HepG2 (cell line): ENCODE results near the gene HIGD1A. TPM values are rescaled to one million over a fixed set of nuclear protein-coding genes. Genes with fewer than 3 reads are reported as not detected.

ENCODE experiments used
- HOXA5 ChIP-seq: sonication (generic); formaldehyde crosslinking; IDR thresholded peaks from 2 replicates; pipeline ENCODE4 v1.4.0; 2020; ENCODE audit warnings: missing genetic modification reagents
- KAT8 ChIP-seq: IDR thresholded peaks from 2 replicates; pipeline ENCODE4 v1.6.1; 2016; ENCODE audit warnings: missing genetic modification reagents, missing compliant biosample characterization
- KDM4B ChIP-seq: sonication (generic); formaldehyde crosslinking; IDR thresholded peaks from 2 replicates; pipeline ENCODE4 v1.4.0; 2020; ENCODE audit warnings: missing genetic modification reagents
- MTF2 ChIP-seq: sonication (generic); formaldehyde crosslinking; IDR thresholded peaks from 2 replicates; pipeline ENCODE4 v1.5.0; 2020; ENCODE audit warnings: missing genetic modification reagents, borderline replicate concordance
- NCOA5 ChIP-seq: sonication (generic); formaldehyde crosslinking; IDR thresholded peaks from 2 replicates; pipeline ENCODE4 v1.4.0; 2020; ENCODE audit warnings: missing genetic modification reagents
- NFYB ChIP-seq: sonication (generic); formaldehyde crosslinking; IDR thresholded peaks from 2 replicates; pipeline ENCODE4 v1.4.0; 2020; ENCODE audit warnings: missing genetic modification reagents
- SMC3 ChIP-seq: IDR thresholded peaks from 2 replicates; pipeline ENCODE4 v1.6.1; 2011; ENCODE audit warnings: low read length, improper control_type of control experiment
- SOX6 ChIP-seq, 2 experiments: fragments of 450-650 bp in 1 of 2; sonication (generic) in 1 of 2; formaldehyde crosslinking in 1 of 2; IDR thresholded peaks; 2 replicates each; pipeline versions ENCODE4 v1.4.0 to v1.6.1; 2017 to 2020; ENCODE audit warnings: antibody characterized with exemption in 1 of 2, mild to moderate bottlenecking in 1 of 2, missing genetic modification reagents in 1 of 2
- TCF7L2 ChIP-seq: IDR thresholded peaks from 2 replicates; pipeline ENCODE4 v1.6.1; 2011; ENCODE audit warnings: mild to moderate bottlenecking, low read depth, low read length, moderate library complexity
- THYN1 ChIP-seq: sonication (generic); formaldehyde crosslinking; IDR thresholded peaks from 2 replicates; pipeline ENCODE4 v1.8.1; 2023; ENCODE audit warnings: low read depth, mild to moderate bottlenecking, moderate library complexity, missing genetic modification reagents, borderline replicate concordance
- ZNF747 ChIP-seq: sonication (generic); formaldehyde crosslinking; IDR thresholded peaks from 2 replicates; pipeline ENCODE4 v1.8.1; 2023; ENCODE audit warnings: missing genetic modification reagents, mild to moderate bottlenecking, borderline replicate concordance
- polyA plus RNA-seq, 8 experiments: library from polyadenylated mRNA; depleted of rRNA in 3 of 8; stranded (reverse) in 7 of 8; unstranded in 1 of 8; fragments of >200 nt; fragmentation: Illumina TruSeq in 4 of 8; extraction: Trizol in 4 of 8; gene quantifications; 2 replicates each; pipeline versions ENCODE4 v1.2.1 to v1.2.3, GENCODE V29; 2011 to 2016; ENCODE audit warnings: low read depth in 4 of 8, missing spikeins in 1 of 8, mixed read lengths in 1 of 8; ENCODE audit not compliant: insufficient read depth in 1 of 8
- total RNA-seq, 5 experiments: library from RNA; depleted of rRNA; stranded (reverse); fragments of >200 nt; fragmentation: Illumina TruSeq; extraction: Trizol; gene quantifications; 2 replicates each; pipeline ENCODE4 v1.2.3, GENCODE V29; 2016; ENCODE audit warnings: low read depth in 1 of 5
- TF ChIP-seq, protein P1 (sequence below): sonication (generic); formaldehyde crosslinking; IDR thresholded peaks from 2 replicates; pipeline ENCODE4 v1.5.0; 2020; ENCODE audit warnings: mild to moderate bottlenecking, missing genetic modification reagents, borderline replicate concordance
- TF ChIP-seq, protein P2 (sequence below): sonication (generic); formaldehyde crosslinking; IDR thresholded peaks from 2 replicates; pipeline ENCODE4 v1.4.0; 2020; ENCODE audit warnings: missing genetic modification reagents; ENCODE audit errors: not compliant biosample characterization
- TF ChIP-seq, protein P3 (sequence below): IDR thresholded peaks from 2 replicates; pipeline ENCODE4 v1.6.1; 2016; ENCODE audit warnings: low read depth, control low read depth
- TF ChIP-seq, protein P4 (sequence below): sonication (generic); formaldehyde crosslinking; IDR thresholded peaks from 2 replicates; pipeline ENCODE4 v1.4.0; 2020; ENCODE audit warnings: missing genetic modification reagents

Gene HIGD1A
- total and polyA plus RNA-seq, 2 of the 13 experiments (the other 11 are each of a cell fraction or from before 2014, with no cell fraction given): 222 to 253 TPM

DNA sequence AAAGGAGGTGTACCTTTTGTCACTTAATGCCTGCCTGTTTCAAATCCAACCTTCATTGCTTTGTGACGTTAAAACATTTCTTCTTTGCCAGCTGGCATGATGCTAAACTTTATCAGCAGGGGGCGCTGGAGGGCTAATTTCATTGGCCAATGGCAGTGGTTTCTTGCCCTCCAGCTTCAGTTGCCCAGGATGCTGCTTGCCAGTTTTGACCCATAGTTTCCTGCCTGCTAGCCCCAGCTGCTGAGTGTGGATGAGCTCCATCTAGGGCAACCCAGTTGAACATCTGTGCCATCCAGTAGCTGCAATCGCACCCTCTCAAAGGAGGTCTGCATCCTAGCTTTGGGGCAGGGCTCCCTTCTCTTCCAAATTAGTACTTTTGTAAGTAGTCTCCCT, 27.0 kb upstream of the HIGD1A start (continued):
- TF ChIP-seq SOX6 (IDR thresholded peaks at IDR 0.05) (no peak), SOX6 (CRISPR knock-in tag; IDR thresholded peaks at IDR 0.05) (0 out of 2 replicates have a peak, but pooled peaks have one; percentile 10), SMC3 (peak; percentile 98), HOXA5 (CRISPR knock-in tag) (0 out of 2 replicates have a peak, but pooled peaks have one; percentile 30), TCF7L2 (no peak), NCOA5 (CRISPR knock-in tag) (no peak), KAT8 (CRISPR knock-in tag) (peak; percentile 35; the same call in 1 of the 2 replicates), THYN1 (CRISPR knock-in tag) (no peak), MTF2 (0 out of 2 replicates have a peak, but pooled peaks have one; percentile 30), ZNF747 (CRISPR knock-in tag) (no peak), KDM4B (CRISPR knock-in tag) (peak; percentile 53; the same call in 1 of the 2 replicates), NFYB (CRISPR knock-in tag) (peak; percentile 41)
- TF ChIP-seq, protein P1, sequence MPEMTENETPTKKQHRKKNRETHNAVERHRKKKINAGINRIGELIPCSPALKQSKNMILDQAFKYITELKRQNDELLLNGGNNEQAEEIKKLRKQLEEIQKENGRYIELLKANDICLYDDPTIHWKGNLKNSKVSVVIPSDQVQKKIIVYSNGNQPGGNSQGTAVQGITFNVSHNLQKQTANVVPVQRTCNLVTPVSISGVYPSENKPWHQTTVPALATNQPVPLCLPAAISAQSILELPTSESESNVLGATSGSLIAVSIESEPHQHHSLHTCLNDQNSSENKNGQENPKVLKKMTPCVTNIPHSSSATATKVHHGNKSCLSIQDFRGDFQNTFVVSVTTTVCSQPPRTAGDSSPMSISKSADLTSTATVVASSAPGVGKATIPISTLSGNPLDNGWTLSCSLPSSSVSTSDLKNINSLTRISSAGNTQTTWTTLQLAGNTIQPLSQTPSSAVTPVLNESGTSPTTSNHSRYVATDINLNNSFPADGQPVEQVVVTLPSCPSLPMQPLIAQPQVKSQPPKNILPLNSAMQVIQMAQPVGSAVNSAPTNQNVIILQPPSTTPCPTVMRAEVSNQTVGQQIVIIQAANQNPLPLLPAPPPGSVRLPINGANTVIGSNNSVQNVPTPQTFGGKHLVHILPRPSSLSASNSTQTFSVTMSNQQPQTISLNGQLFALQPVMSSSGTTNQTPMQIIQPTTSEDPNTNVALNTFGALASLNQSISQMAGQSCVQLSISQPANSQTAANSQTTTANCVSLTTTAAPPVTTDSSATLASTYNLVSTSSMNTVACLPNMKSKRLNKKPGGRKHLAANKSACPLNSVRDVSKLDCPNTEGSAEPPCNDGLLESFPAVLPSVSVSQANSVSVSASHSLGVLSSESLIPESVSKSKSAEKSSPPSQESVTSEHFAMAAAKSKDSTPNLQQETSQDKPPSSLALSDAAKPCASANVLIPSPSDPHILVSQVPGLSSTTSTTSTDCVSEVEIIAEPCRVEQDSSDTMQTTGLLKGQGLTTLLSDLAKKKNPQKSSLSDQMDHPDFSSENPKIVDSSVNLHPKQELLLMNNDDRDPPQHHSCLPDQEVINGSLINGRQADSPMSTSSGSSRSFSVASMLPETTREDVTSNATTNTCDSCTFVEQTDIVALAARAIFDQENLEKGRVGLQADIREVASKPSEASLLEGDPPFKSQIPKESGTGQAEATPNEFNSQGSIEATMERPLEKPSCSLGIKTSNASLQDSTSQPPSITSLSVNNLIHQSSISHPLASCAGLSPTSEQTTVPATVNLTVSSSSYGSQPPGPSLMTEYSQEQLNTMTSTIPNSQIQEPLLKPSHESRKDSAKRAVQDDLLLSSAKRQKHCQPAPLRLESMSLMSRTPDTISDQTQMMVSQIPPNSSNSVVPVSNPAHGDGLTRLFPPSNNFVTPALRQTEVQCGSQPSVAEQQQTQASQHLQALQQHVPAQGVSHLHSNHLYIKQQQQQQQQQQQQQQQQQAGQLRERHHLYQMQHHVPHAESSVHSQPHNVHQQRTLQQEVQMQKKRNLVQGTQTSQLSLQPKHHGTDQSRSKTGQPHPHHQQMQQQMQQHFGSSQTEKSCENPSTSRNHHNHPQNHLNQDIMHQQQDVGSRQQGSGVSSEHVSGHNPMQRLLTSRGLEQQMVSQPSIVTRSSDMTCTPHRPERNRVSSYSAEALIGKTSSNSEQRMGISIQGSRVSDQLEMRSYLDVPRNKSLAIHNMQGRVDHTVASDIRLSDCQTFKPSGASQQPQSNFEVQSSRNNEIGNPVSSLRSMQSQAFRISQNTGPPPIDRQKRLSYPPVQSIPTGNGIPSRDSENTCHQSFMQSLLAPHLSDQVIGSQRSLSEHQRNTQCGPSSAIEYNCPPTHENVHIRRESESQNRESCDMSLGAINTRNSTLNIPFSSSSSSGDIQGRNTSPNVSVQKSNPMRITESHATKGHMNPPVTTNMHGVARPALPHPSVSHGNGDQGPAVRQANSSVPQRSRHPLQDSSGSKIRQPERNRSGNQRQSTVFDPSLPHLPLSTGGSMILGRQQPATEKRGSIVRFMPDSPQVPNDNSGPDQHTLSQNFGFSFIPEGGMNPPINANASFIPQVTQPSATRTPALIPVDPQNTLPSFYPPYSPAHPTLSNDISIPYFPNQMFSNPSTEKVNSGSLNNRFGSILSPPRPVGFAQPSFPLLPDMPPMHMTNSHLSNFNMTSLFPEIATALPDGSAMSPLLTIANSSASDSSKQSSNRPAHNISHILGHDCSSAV (CRISPR knock-in tag): no peak
- TF ChIP-seq, protein P2, sequence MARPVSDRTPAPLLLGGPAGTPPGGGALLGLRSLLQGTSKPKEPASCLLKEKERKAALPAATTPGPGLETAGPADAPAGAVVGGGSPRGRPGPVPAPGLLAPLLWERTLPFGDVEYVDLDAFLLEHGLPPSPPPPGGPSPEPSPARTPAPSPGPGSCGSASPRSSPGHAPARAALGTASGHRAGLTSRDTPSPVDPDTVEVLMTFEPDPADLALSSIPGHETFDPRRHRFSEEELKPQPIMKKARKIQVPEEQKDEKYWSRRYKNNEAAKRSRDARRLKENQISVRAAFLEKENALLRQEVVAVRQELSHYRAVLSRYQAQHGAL (CRISPR knock-in tag): no peak
- TF ChIP-seq, protein P3, sequence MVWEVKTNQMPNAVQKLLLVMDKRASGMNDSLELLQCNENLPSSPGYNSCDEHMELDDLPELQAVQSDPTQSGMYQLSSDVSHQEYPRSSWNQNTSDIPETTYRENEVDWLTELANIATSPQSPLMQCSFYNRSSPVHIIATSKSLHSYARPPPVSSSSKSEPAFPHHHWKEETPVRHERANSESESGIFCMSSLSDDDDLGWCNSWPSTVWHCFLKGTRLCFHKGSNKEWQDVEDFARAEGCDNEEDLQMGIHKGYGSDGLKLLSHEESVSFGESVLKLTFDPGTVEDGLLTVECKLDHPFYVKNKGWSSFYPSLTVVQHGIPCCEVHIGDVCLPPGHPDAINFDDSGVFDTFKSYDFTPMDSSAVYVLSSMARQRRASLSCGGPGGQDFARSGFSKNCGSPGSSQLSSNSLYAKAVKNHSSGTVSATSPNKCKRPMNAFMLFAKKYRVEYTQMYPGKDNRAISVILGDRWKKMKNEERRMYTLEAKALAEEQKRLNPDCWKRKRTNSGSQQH (CRISPR knock-in tag): no peak
- TF ChIP-seq, protein P4, sequence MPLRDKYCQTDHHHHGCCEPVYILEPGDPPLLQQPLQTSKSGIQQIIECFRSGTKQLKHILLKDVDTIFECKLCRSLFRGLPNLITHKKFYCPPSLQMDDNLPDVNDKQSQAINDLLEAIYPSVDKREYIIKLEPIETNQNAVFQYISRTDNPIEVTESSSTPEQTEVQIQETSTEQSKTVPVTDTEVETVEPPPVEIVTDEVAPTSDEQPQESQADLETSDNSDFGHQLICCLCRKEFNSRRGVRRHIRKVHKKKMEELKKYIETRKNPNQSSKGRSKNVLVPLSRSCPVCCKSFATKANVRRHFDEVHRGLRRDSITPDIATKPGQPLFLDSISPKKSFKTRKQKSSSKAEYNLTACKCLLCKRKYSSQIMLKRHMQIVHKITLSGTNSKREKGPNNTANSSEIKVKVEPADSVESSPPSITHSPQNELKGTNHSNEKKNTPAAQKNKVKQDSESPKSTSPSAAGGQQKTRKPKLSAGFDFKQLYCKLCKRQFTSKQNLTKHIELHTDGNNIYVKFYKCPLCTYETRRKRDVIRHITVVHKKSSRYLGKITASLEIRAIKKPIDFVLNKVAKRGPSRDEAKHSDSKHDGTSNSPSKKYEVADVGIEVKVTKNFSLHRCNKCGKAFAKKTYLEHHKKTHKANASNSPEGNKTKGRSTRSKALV (CRISPR knock-in tag): no peak
